ENCODE data around the gene QRSL1.
"Not testable (repeated sequence)": the region's sequence is repeated elsewhere in the genome, so short reads cannot be mapped to it uniquely, and the experiment has no call there.

Gene QRSL1

DNA sequence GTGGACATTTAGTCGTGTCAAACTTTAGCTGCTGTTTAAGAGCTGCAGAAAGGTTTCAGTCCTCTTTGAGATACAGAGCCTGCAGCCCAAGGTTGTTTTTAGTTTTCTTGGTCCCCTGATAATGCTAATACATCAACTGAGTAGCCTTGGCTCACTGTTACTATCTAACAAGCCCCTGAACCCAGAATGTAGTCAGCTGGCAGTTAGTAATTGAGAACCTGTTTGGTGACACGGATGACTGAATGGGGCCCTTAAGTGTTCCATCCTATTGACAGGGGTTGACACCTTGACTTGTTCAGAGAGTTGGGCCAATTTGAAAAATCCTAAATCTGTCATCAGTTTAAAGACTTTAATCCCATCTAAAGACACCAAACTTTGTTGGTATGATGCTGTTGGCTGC lies 2.9 kb upstream of the QRSL1 start:
- no peak for DNase-seq (ENCODE audit: low spot score)

GRCh38 chr6:106627760-106628159 lies 1.6 kb upstream of the QRSL1 start:
- DNase-seq (ENCODE audit: low spot score): not testable (repeated sequence)

GRCh38 chr6:106628658-106629102 lies 698 bp upstream of the QRSL1 start:
- no peak for DNase-seq (ENCODE audit: low spot score)

- no peak for DNase-seq (ENCODE audit: low spot score)
These were observed 433 bp downstream of the QRSL1 start for GRCh38 chr6:106629859-106630163.

DNA sequence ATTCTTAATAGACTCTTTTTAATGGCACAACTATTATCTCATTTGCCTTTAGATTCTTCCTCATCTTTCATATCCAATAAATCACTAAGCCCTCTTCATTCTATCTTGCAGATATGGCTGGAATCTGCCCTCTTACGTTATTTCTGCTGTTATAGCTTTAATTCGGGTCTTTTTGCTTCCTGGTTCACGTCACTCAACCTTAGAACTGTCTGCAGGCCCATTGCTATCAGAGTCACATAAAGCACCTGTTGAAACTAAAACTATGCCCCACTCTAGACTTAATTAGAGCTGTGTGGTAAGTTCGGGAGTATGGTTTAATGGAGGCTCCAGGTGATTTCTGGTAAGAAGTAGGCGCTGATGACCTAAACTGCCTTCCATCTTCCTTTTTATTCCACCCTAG lies 988 bp downstream of the QRSL1 start:
- no peak for DNase-seq (ENCODE audit: low spot score)

DNA sequence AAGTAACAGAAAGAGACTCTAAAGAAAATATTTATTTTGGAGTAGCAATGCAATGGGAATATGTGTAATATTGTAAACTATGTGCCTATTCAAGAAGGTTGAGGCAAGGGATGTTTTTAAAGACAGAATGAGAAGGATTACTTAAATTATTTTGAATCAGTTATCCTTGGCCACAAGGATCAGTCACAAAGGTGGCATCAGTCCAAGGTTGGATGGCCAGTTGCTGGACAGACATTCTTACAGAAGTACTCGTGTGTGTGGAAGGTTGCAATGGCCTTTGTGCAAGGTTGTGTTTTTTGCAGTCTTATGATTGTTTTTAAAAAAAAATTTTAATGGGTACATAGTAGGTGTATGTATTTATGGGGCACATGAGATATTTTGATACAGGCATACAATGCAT lies 2.0 kb downstream of the QRSL1 start:
- DNase-seq (ENCODE audit: low spot score): no peak

DNA sequence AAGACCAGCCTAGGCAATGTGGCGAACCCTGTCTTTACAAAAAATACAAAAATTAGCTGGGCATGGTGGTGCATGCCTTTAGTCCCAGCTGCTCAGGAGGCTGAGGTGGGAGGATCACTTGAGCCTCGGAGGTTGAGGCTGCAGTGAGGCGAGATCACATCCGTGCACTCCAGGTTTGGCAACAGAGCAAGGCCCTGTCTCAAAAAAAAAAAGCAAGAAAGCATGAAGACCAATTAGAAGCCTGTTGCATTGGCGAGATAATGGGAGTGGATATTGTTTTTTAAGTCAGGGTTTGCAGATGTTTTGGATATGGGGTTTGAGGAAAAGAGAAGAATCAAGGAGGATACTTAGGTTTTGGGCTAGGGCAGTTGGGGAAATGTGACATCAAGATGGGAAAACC lies 5.2 kb downstream of the QRSL1 start:
- no peak for DNase-seq (ENCODE audit: low spot score)

DNA sequence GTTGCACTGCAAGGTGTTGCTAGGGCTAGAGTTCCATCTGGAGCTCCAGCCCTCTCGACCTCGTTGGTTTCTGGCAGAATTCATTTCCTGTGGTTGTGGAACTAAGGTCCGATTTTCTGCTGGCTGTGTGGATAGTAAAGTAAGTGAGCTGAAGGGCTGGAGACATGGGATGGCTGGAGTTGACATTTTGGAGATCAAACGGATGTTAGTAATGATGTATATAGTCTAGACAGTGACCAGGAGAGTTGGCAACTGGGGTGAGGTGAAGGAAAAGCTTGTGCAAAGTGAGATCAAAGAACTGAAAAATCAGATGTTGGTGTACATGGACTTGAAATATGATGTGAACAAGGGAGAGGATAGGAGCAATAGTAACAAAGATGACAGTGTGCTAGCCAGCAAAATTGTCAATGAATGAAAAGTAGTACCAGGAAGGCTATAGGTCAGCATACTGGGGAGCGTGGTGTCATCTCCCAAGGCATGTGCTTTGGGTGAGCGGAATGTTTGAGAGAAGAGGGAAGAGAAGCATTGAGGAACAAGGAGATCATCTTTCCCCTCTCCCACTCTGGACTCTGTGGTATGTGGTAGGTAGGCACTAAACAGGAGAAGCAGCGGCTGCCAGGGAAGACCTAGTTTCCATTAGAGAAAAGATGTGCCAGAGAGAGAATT lies 7.8 kb downstream of the QRSL1 start:
- DNase-seq (ENCODE audit: low spot score): peak; percentile 7

DNA sequence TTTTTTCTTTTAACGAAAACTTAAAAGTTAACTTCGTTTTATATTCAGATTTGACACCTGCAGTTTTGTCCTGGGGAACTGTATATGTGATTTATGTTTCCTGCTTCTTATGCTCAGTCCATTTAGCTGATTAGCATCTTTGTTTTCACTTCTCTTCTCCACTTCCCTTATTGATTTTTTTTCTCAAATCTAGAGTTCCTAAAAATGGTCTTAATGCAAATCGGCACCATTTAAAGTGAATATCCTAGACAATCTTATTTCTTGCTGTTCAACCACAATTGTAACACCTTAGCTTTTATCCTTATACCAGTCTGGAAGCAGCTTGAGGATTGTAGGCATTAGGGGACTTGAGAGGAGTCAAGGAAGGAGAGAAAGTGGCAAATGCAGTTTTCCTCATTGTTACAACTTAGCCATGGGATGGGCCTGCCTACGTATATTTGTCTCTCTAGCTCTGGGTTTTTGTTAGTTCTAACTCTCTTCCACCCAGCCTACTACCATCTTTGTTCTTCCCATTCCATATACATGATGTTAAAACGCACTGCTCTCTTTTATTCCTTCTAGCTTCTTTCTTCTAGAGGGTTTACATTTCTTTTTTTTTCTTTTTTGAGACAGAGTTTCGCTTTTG lies 8.5 kb downstream of the QRSL1 start:
- peak; percentile 20 for DNase-seq (ENCODE audit: low spot score)

GRCh38 chr6:106639812-106640211 lies 10.4 kb downstream of the QRSL1 start:
- DNase-seq (ENCODE audit: low spot score): no peak

- no peak for DNase-seq (ENCODE audit: low spot score)
These were observed 13.1 kb downstream of the QRSL1 start for GRCh38 chr6:106642476-106642875.

DNA sequence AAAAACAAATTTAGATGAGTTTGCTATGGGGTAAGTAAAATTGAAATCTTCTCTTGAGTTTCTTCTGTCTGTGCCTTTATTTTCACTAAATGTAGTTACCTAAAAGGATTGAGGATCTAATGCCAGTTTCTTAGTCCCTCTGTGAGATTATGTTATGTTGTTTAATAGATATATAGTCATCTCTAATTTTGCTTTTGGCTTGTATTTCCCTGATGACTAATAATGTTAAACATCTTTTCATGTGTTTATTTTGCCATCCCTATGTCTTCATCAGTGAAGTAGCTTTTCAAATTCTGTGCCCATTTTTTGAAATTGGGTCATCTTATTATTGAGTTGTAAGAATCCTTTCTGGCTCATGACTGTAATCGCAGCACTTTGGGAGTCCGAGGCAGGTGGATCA lies 13.7 kb downstream of the QRSL1 start:
- DNase-seq (ENCODE audit: low spot score): no peak

GRCh38 chr6:106648651-106649308 lies 19.4 kb downstream of the QRSL1 start:
- no peak for DNase-seq (ENCODE audit: low spot score)

- DNase-seq (ENCODE audit: low spot score): no peak
These were observed 29.1 kb downstream of the QRSL1 start for GRCh38 chr6:106658469-106658868.

GRCh38 chr6:106659859-106660258 lies 30.5 kb downstream of the QRSL1 start:
- DNase-seq (ENCODE audit: low spot score): no peak

- no peak for DNase-seq (ENCODE audit: low spot score)
These were observed 33.1 kb downstream of the QRSL1 start for GRCh38 chr6:106662458-106662857.

DNA sequence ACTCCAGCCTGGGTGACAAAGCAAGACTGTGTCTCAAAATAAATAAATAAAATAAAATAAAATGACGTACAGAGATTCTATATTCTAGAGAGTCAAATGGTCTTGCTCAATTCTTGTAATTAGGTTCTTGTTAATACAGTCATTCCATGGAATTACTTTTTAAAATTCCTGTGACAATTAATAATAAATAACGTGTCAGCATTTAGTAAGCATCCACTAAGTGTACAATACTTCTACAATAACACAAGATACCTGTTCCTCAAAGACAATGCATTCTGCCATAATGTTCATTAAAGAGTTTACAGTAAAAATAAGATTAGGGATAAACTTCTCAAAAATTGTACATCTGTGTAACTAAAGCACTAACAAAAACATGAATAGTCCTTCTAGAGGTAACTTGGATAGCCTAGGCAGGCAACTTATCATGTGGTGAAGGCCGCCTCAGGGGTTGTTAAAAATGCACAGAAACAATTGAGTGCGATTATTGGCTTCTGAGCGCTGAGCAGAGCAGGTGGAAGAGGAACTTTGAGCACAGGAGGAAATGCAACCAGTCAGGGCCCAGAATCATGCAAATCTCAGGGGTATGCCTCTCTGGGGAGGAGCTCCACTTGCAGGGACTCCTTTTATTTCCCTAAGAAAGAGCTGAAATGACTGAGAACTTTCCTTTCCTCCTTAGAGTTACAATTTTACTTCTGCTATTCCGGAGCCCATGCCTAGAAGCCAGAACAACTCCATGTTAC lies 37.1 kb downstream of the QRSL1 start:
- peak; percentile 14 for DNase-seq (ENCODE audit: low spot score)

DNA sequence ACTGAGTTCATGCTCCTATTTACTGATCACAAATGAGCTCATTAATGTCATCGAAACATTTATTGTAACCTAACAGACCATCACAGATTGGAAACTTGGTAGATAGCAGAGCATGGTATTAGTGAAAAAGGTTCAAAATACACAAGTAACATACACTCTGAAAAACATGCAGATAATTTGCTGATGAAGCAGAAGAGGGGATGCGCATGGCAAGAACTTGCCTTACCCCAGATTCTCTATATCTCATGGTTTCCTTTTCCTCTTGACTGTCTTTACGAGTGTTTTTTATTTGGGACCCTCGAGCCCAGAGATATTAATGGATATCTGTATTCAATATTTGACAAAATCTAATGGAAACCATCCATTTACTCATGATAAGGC lies 37.6 kb downstream of the QRSL1 start:
- no peak for DNase-seq (ENCODE audit: low spot score)

- DNase-seq (ENCODE audit: low spot score): no peak
These were observed 40.9 kb downstream of the QRSL1 start for GRCh38 chr6:106670236-106670635.

- no peak for DNase-seq (ENCODE audit: low spot score)
These were observed 42.3 kb downstream of the QRSL1 start for GRCh38 chr6:106671651-106672050.

- DNase-seq (ENCODE audit: low spot score): no peak
These were observed 45.3 kb downstream of the QRSL1 start for GRCh38 chr6:106674541-106675229.

DNA sequence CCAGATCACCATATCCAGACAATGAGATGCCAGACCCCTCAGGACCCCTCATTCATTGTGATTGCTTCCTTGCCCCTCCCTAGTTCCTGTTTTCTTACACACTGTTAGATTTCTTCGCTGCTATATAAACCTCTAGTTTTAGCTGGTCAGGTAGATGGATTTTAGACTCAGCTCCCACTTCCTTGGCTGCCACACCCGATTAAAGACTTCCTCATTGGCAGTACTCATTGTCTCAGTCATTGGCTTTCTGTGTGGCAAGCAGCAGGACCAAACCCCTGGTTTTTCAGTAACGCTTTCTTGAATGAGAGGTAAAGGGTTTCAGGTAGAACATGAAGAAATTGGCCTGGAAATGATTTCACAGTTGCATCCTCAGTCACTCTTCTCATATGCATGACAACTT lies 47.9 kb downstream of the QRSL1 start:
- DNase-seq (ENCODE audit: low spot score): no peak

Measured in globus pallidus (tissue), 1 donor.